HG02981 (cell line): Measurements from ENCODE around the gene HRH2.
"Not testable (repeated sequence)": the region's sequence is repeated elsewhere in the genome, so short reads cannot be mapped to it uniquely, and the experiment has no call there.

ENCODE experiments used
- ATAC-seq: cut with Tn5 transposase; IDR thresholded peaks from one replicate; pipeline ENCODE4 v1.9.1; 2021; ENCODE audit warnings: mild to moderate bottlenecking, moderate library complexity; ENCODE audit not compliant: unreplicated experiment

Gene HRH2

DNA sequence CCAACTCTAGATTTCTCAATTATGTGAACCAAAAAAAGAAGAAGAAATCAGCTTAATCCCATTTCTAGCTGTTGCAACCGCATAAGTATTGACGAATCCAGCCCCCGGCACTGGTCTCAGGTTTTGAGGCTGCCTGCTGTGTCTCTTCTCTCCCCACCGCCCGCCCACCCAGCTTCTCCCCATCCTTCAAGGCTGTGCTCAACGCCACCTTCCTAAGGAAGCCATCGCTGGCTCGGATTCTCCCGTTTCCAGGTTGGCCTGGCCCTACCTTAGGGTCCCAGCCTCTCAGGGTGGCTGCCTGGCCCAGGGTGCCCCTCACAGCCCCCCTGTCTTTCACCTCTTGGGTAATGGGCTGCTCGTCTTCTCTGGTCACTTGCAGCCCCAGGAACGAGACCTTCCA lies 77.8 kb downstream of the HRH2 start:
- ATAC-seq, result no peak

DNA sequence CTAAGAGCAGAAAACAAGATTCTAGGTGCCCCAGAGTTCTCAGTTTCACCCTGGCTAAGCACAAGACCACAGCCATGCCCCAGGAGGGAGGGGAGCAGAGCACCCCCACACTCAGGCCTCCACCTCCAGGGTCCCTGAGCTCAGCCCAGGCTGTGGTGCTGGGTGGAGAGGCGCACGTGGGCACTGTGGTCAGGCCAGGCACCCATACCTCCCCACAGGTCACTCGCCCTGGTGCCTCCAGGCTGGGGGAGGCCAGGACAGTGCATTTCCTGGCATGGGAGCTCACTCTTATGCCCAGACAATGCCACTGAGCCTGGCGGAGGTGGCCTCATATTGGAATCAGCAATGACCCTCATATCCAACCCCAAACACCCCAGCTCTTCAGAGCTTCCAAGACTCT lies 78.8 kb downstream of the HRH2 start:
- no peak for ATAC-seq

GRCh38 chr5:175737481-175737880 lies 79.6 kb downstream of the HRH2 start:
- ATAC-seq, result no peak

GRCh38 chr5:175738126-175738525 lies 80.3 kb downstream of the HRH2 start:
- no peak for ATAC-seq

DNA sequence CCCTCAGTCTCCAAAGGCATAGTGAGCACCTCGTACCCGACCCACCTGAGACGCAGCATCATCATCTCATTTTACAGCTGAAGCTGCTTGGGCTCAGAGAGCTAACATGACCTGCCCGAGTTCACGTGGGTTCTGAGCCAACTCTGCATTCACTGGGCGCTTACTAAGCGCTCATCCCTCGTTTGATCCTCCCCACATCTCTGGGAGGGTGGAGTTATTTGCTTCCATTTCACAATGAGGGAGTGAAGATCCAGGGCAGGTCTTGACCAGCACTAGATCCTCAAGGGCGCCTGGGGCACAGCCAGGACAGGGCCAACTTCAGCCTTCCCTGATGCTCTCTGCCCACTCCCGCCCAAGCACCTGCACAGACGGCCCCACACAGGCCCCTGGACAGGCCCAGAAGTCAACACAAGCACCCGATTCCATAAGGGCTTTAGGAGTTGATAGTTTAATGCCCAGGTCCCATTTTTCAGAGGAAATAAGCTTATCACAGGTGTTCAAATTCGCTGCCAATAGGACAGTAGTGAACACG lies 80.8 kb downstream of the HRH2 start:
- ATAC-seq, result no peak

DNA sequence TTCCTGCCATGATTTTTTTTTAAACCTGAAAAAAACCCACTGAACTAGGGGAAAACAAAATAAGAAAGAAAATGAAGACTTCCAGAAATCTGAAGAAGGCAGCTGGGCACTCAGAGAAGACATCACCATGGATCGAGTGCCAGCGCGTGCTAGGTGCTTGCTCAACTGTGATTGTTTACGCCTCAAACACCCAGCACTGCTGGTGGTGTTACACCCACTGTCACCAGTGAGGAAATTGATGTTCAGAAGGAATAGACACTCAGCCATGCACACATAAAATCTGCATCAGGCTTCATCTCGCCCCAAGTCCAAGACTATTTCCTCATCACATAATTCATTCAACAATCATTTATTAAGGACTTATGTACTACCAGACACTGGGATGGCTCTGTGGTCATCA lies 82.1 kb downstream of the HRH2 start:
- no peak for ATAC-seq

DNA sequence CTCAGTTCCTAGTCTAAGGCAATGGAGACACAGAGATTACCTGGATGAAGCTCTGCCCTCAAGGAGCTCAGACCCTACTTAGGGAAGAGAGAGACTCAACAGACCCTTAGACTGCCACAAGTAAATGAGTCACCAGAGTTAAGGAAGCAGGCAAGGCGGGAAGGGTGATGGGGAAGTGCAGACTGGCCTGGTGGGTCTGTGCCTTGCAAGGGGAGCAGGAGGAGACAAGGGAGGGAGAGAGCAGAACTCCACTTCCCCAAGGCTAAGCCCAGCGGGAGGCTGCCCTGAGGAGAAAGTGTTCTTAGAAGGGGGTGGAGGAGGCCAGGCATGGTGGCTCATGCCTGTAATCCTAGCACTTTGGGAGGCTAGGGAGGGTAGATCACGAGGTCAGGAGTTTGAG lies 83.7 kb downstream of the HRH2 start:
- no peak for ATAC-seq

DNA sequence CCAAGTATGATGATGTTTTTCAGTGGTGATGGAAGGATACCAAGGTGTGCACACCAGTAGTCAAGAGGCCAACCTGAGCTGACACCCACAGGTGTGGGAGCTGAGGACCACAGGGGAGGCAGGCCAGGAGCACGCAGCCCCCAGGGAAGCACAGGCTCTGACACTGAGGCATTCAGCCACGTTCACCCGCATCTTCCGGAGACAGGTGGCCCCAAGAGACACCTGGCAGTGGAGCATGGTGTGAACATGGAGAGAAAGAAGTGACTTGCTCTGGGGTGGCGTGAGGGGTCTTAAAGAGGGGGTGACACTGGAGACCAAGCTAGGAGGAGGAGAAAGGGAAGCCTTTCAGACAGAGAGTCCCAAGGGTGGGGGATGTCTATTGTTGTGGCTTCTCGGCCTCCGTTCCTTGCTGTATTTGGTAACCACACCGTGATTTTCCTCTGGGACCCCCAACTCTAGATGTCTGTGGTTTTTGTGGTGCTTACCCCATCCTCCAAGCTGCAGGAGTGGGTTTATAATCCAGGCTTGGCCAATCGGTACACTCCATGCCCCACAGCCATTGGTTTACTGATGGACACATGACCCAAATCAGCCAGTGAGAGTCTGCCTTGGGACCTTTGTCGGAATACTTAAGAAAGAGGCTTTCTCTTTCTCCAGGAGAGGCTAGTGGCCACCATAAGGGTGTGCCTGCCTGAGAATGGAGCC lies 84.6 kb downstream of the HRH2 start:
- ATAC-seq, result no peak

GRCh38 chr5:175743676-175744210 lies 85.9 kb downstream of the HRH2 start:
- no peak for ATAC-seq

DNA sequence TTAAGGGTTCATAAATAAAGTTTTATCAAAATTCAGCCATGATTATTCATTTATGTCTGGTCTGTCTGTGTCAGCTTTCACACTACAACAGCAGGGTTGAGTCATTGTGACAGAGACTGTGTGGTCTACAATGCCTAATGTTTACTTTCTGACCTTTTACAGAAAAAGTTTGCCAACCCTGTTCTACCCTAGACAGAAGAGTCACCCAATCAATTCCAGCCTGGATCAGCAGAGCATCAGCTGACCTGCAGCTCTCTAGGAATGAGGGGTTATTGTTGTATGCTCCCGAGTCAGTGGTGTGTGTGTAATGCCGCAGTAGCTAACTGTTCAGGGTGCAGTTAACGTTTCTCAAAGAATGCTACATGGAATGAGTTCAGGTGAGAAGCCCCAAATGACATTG lies 87.3 kb downstream of the HRH2 start:
- ATAC-seq, result no peak

GRCh38 chr5:175746851-175747250 lies 89.0 kb downstream of the HRH2 start:
- no peak for ATAC-seq

GRCh38 chr5:175747539-175748060 lies 89.7 kb downstream of the HRH2 start:
- no peak for ATAC-seq

DNA sequence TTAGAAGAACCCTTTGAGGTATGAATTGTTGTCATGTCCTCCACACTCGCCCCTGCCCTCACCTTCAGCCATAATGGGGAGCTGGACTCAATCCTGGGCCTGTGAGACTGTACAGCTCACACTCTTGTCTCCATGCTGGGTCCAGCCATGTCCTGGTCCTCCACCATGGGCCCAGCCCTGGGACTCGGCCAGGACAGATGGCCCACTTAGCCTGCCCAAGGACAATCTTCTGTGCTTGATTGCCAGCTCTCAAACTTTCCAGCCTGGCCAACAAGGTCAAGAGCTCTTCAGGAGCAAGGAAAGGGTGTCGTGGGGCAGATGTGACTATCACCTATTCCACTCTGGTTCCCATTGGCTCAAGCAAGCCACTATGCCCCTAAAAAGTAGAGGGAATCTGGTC lies 90.8 kb downstream of the HRH2 start:
- no peak for ATAC-seq

- ATAC-seq, result no peak
These were observed 91.7 kb downstream of the HRH2 start for GRCh38 chr5:175749591-175749990.

GRCh38 chr5:175750511-175750931 lies 92.7 kb downstream of the HRH2 start:
- ATAC-seq, result no peak

- ATAC-seq, result no peak
These were observed 93.5 kb downstream of the HRH2 start for GRCh38 chr5:175751369-175751768.

GRCh38 chr5:175752826-175753535 lies 95.1 kb downstream of the HRH2 start:
- ATAC-seq, result no peak

GRCh38 chr5:175753536-175754402 lies 95.9 kb downstream of the HRH2 start:
- no peak for ATAC-seq

DNA sequence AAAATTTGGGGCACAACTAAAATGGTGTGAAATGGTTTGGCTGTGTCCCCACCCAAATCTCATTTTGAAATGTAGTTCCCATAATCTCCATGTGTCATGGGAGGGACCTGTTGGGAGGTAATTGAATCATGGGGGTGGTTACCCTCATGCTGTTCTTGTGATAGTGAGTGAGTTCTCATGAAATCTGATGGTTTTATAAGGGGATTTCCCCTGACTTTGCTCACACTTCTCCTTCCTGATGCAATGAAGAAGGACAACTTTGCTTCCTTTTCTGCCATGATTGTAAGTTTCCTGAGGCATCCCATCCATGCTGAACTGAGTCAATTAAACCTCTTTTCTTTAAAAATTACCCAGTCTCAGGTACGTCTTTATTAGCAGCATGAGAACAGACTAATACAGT lies 102.1 kb downstream of the HRH2 start:
- ATAC-seq, result not testable (repeated sequence)
